GM19467 (cell line): ENCODE measurements around the gene ZKSCAN3.
"Not testable (repeated sequence)": the region's sequence is repeated elsewhere in the genome, so short reads cannot be mapped to it uniquely, and the experiment has no call there.

Source experiments
- ATAC-seq: cut with Tn5 transposase; IDR thresholded peaks from one replicate; pipeline ENCODE4 v1.9.1; 2021; ENCODE audit warnings: mild to moderate bottlenecking, moderate library complexity; ENCODE audit not compliant: unreplicated experiment

ZKSCAN3 gene

DNA sequence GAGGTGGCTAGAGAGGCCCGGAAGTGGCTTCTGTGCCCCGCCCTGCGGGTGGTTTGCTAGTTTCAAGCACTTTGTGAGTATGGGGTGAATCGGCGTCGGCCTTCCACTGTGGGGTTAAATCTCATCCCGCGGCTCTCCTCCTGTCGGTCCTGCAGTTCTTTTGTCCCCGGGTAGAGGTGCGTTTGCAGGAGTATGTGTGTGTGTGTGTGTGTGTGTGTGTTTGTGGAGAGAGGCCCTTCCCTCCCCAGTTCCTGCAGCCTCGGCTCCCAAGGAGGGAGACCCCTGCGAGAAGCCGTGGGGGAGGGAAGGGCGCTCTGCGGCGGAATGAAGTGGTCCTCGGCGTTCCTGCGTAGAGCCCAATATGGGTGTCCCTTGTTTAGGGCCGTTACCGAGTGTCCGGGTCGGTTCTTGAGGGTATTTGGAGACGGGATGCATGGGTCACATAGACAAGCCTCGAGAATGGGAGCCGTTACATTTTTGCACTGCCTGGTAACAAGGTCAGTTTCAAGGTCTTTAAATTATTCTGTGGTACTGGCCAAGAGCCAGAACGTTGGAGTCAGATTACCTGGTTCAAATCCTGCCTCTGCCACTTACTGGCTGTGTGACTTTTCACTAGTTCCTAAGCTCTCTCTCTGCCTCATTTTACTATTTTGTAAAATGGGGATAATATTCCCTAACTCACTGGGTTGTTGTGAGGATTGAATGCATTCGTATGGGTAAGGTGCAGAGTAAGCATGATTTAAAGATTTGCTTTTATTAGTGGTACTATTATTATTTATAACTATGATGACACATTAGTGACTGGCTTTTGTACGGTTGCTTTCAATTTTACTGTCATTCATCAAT lies at the start of gene ZKSCAN3:
TSS of gene ZKSCAN3 (plus strand) at position 56 of the 846 bp plus-strand sequence. CDS start 9,640 bp downstream, outside the sequence.
- ATAC-seq, result peak; percentile 92

DNA sequence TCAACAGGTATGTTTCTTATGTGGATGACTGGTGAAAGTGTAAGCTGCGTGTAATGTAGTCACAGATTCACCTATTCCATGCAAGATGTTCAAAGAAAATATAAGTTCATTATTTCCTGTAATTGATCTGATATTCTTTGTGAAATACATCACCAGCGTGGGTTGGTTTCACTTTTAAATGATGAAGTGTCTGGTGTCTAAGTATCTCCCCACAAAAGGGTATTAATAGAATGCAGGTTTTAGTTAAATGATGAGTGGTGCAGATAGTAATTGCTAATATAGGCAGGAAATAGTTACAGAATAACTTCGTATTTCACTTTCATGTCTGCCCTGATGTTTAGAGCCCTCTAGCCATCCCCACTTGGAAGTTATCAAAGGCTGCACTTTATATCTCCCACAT lies 46.2 kb upstream of the ZKSCAN3 start:
- peak; percentile 94 for ATAC-seq

DNA sequence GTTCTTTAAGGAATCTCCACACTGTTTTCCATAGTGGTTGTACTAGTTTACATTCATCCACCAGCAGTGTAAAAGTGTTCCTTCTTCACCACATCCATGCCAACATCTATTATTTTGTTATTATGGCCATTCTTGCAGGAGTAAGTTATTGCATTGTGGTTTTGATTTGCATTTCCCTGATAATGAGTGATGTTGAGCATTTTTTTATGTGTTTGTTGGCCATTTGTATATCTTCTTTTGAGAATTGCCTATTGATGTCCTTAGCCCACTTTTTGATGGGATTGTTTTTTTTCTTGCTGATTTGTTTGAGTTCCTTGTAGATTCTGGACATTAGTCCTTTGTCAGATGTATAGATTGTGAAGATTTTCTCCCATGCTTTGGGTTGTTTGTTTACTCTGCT lies 43.4 kb upstream of the ZKSCAN3 start:
- not testable (repeated sequence) for ATAC-seq

DNA sequence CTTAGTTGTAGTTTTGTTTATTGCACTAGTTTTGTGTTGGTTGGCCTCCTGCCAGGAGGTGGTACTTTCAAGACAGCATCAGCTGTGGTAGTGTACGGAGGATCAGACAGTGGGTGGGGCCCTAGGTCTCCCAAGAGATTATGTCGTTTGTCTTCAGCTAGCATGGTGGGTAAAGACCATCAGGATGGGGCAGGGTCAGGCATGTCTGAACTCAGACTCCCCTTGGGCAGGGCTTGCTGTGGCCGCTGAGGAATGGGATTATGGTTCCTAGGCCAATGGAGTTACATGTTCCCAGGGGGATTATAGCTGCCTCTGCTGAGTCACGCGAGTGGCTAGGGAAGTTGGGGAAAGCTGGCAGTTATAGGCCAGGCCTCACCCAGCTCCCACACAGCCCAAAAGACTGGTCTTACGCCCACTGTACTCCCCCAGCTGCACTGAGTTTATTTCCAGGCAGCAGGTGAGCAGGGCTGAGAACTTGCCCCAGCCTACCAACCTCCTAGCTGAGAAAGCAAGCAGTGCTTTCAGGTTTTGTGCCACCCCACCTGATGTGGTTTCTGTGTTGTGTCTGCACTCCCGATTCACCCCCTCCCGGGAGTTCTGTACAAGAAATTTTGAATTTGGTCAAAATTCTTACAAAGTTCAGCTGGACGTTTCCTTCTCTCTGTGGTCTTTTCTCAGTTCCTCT lies 38.5 kb upstream of the ZKSCAN3 start:
- ATAC-seq, result no peak

DNA sequence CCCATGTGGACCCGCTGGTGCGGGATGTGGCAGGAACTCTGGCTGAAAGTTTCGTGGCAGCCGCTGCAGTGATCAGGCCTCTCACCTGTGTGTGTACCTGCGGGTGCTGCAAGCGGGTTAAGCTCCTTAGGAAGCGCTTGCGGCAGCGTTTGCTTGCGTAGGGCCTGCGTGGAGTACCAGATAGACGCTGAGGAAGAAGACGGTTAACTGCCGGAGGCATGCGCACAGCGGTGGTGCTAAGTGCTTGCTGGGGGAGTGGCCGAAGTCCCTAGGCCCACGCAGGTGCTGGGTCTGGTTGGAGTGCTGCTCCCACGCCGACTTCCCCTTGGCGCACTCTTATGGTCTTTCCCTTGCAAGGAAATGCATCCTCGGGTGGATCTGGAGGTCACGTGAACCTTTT lies 36.8 kb upstream of the ZKSCAN3 start:
- ATAC-seq, result no peak

DNA sequence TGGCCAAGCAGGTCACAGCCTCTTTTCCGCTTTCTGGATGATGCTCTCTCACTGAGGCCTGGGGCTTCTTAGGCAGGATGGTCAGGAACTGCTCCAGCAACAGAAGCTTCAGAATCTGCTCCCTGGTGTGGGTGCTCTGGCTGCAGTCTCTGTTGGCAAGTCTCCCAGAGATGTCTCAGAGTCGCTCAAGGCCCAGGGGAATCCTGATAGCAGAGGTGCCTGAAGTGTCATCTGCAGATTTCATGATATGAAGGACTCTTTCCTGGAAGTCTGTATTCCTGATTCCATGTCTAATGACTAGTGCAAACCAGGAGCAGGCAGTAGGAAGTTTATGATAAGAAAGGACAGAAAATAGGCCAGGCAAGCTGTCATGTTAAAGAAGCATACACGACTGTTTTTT lies 34.1 kb upstream of the ZKSCAN3 start:
- ATAC-seq, result no peak

DNA sequence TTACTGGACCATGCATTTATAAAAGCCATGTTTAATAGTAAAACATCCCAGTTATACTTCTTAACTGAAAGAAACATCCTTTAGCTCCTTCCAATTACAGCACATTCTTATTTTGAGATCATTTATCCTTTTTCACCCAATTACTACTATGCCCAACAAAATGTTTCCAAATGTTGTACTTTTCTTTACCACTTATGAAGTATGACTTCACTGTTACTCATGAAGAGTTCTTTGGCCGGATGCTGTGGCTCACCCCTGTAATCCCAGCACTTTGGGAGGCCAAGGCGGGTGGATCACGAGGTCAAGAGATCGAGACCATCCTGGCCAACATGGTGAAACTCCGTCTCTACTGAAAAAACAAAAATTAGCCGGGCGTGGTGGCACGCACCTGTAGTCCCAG lies 31.9 kb upstream of the ZKSCAN3 start:
- not testable (repeated sequence) for ATAC-seq

DNA sequence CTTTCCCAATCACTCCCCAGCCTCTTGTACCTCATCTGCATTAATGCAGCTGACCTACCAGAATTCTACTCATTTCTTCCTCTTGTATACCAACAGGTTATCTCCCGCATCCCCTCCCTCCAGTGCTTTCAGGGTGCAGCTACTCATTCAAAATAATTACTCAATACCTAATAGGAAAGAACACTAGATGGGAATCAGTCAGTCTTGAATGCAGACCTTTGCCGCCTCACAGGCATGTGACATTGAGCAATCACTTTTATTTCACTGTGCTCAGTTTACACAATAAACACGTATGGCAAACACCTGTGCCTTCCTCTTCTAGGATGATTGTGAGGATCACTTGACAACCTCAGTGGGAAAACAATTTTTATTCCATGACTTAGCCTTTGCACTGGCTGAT lies 27.1 kb upstream of the ZKSCAN3 start:
- no peak for ATAC-seq

DNA sequence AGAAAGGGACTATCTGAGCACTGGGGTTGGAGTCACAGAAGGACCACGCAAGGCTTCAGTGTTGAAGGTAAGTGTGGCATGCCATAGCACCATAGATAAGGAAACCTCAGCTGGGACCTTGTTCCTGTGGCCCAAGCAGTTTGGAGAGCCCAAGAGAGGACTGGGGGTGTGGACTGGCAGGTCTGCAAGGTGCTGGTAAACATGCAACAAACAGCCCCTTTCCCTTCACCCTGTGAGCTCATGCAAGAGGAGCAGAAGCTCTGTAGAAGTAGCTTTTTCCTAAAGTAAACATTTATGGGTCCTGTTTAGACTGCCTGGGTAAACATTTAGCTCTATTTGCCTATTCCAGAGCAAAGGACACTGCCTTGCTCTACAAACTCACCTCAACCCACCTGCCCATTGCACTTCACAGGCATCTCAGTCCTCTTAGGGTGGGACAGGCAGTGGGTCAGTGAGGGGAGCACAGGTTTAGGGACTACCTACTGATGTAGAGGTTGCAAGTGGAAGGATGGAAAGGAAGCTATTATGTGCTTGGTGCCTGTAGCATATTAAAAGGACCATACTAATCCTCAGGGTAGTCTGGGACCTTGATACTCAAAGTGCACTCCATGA lies 25.8 kb upstream of the ZKSCAN3 start:
- ATAC-seq, result no peak

DNA sequence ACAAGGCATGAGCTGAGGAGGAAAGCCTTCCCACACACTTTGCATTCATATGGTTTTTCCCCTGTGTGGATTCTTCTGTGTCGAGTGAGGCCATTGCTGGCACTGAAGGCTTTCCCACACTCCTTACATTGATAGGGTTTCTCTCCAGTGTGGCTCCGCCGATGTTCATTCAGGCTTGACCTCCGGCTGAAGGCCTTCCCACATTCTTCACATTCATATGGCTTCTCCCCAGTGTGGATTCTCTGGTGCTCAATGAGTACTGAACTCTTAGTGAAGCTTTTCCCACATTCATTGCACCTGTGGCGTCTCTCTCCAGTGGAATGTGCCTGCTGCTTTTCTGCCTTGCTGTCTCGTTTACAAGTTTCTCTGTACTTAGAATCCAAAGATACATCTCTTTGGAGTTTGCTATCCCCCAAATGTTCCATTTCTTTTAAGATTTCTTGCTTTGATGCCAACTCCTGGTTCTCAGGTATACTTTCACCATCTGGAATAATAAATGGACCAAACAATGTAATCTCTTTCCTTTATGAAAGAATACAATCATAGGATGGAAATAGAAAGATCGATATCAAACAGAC lies 23.3 kb upstream of the ZKSCAN3 start:
- ATAC-seq, result no peak

DNA sequence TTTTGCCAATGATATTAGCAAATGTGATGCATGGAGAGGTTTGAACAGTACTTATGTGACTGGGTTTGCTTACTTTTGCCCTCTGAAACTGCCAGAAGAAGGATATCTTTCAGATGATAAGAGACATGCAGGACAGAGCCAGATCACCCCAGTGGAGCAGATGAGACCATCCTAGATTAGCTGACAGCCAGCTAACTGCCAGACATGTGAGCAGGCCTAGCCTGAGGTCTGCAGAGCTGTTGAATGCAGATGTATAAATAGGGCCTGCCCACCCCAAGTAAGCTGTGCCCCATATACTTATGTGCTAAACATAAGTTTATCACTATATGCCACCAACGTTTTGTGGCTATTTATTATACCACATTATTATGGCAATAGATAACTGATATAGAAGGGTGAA lies 19.7 kb upstream of the ZKSCAN3 start:
- no peak for ATAC-seq

DNA sequence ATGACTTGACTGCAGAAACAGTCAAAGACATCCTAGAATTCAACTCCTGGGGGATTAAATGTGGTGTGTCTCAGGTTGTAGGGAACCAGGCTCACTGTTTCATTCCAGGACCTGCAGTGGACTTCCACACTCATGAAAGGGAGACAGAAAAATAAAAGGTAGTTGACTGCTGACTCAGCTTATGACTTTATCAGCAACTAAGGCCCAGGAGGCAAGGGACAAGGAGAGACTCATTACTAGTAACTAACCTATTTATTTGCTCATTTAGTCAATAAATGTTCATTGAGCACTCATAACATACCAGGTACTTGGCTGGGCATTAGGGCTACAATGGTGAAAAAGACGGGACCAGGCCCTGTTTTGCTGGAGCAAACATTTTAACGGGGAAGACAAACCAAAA lies 16.7 kb upstream of the ZKSCAN3 start:
- ATAC-seq, result no peak

DNA sequence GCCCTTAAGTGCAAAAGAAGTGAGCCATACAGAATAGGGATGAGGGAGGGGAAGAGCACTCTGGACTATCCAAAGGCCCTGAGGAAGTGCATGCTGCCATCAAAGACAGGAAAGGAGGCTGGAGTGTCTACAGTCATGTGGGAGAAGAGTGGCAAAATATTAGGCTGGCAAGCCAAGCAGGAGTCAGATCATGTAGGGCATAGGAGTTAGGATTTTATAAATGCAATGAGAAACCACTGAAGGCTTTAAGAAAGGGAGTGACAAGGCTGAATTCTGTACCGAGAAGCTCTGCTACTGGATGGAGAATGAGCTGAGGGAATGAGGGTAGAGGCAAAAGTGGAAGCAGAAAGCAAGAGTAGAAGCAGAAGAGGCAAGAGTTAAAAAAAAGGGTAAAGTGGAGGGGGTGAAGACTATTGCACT lies 16.1 kb upstream of the ZKSCAN3 start:
- ATAC-seq, result no peak

DNA sequence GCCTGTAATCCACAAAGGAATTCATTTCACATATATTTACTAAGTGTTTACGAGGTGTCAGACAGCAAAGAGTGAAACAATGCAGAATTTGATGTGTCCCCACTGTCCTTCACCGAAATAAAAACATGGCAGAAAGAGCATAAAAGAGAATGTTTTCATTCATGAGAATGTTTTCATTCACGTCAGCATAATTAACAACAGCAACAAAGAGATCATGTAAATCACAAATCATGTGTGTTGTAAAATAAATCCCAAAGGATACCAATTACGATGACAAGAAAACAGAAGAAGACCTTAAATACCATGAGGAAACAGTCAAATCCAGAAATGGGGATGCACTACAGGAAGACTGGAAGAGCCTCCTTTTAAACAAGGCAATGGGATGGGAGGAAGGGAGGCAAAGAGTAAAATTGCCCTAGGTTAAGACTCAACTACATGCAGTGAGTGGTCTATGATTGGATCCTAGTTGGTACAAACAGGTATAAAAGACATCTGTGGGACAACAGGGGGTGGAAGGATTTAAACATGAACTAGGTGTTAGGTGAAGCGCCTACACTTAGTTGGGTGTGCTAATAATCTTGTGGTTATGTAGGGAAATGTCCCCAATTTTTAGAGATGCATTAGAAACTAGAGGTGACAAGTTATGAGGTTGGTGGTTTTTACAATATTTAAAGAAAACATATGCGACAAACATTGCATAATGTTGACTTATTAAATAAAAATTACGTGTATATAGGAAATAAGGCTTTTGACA lies 15.3 kb upstream of the ZKSCAN3 start:
- no peak for ATAC-seq

DNA sequence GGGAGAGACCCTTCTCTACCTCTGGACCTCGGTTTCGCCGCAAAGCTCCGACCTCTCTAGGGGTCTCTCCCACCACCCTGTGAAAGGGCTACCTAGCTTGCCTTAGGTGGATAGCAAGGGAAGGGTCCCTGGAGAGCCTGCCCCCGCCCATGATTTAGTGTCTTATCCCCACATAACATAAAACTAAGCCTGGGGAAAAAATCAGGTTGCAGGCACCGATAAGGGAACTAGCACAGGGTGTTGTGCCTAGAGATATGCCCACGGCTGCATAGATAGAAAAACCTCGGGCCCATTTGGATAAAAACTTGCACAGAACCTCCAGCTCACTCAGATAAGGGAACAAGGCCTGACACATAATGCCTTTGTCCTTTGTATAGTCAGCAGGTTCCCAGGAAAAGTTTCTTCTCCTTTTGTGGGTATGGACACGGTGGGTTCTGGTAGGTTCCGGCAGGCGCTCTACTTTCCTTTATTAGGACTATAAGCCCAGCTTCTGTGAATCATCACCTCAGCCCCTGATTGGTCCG lies 14.6 kb upstream of the ZKSCAN3 start:
- no peak for ATAC-seq

DNA sequence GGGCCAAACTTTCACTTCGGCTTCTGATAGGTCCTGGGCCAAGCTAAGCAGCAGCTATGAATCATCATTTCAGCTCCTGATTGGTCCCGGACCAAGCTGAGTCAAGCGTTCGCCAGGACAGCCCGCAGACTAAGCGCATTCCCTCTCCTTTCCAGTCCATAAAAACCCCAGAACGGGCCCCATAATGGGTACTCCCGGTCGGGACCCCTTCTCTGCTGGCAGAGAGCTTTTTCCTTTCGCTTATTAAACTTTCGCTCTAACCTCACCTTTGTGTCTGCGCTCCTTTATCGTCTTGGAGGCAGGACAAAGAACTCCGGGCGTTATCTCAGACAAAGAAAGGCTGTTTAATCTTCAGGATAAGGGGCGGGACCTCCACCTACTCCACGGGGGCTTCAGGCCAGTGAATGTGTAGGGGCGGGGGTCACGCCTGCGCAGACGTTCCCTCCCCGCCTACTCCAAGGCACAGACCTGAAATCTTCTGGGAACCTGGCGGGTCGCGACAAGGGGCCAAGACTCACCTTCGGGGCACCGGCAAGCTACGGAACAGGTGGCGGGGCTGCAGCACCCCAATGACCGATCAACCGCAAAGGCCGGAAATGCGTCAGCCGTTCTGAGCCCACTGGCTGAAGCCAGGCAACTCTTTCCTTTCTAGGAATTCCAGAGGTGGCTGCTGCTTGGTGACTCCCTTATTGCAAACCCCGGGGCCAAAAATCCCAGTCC lies 14.0 kb upstream of the ZKSCAN3 start, which contains the start of gene ZSCAN31:
TSS of gene ZSCAN31 (minus strand) at position 585 of the 720 bp plus-strand sequence. CDS start 6,465 bp downstream, outside the sequence.
- peak; percentile 81 for ATAC-seq

DNA sequence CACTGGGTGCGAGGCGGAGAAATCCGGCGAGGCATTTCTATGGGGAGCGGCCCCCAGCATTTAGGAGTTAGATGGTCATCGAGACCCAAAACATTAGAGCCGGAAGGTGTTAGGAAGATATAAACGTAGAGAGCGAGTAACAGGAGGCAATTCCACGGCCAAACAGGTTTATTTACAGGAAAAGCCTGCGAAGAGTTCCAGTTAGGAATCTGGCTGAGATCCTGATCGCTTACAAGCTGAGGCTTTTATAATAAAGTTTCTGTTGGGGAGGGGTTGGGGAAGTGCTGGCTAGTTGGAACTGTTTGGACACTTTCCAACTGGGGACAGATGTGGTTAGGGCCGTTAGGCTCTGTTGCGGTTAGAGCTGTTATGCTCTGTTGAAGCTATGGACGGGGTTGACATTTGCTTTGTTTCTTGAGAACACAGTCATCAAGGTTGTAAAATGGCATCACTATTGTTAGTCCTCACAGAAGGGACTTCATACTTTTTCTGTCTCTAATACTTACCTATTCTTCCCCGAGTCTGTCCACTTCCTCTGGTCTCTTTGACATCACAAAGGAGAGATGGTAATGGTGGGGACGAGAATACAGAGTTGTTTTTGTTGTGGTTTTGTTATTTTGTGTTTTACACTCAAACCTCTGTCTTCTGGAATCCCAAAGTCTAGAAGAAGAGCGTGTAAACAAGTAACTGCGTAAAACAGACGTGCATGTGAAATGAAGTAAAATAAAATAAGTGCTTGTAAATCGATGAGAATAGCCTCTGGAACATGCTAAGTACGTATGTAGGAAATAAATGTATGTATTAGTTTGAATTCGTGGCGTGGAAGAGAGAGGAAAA lies 13.2 kb upstream of the ZKSCAN3 start:
- peak; percentile 45 for ATAC-seq

DNA sequence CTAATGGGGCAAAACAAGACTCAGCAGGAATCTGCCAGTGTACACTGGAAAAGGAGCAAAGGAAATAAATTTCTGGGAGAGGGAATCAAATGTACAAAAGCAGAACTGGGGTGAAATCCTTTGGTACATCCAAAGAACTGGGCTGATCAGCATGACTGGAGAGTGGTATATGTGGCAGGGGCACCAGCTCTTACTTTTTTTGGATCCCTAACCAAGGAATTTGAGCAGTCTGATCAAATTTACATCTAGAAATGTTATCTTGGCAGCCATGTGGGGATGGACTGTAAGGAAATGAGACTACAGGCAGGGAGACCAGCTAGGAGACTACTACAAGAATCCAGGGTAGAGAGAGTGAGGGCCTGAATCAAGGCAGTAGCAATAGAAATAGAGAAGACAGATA lies 12.6 kb upstream of the ZKSCAN3 start:
- ATAC-seq, result no peak
